GM10248 (cell line): ENCODE data around the gene FJX1.

Experiments used
- CTCF ChIA-PET: fragments of 300-600 bp; sonication (Branson Sonifier 250); formaldehyde crosslinking; extraction: SDS; loops from one replicate; lab custom pipeline; 2021; ENCODE audit warnings: antibody characterized with exemption; lab: Yijun Ruan, JAX
- POLR2A ChIA-PET: fragments of 350-650 bp; sonication (Branson Sonifier 250); formaldehyde crosslinking; extraction: SDS; loops from one replicate; lab custom pipeline; 2020; ENCODE audit warnings: antibody characterized with exemption; lab: Yijun Ruan, JAX
- DNase-seq: peaks from one replicate; pipeline ENCODE4 v3.0.0; 2012; ENCODE audit errors: extremely low spot score
- TF ChIP-seq, protein P1 (sequence below): IDR thresholded peaks from 2 replicates; pipeline ENCODE4 v1.5.1; 2012; ENCODE audit warnings: mild to moderate bottlenecking, low read depth; ENCODE audit errors: extremely low read depth, missing control alignments, control extremely low read depth

FJX1 gene

DNA sequence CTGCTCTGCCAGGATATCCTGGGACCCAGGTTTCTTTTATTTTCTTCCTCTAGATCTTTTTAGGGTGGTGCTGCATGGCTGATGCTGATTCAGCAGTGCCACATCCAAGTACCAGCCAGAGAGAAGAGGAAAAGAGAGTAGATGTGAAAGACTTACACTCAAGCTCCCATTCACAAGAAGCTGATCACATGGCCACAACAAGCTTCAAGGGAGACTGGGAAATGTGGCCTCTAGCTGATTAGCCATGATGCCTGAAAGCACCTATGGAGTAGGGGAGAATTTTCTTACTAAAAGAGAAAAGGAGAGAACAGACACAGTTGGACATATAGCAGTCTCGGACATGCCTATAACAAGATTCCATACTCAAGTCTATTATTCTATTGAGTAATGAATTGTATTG lies 34.4 kb upstream of the FJX1 start:
- POLR2A ChIA-PET: no interaction called here

DNA sequence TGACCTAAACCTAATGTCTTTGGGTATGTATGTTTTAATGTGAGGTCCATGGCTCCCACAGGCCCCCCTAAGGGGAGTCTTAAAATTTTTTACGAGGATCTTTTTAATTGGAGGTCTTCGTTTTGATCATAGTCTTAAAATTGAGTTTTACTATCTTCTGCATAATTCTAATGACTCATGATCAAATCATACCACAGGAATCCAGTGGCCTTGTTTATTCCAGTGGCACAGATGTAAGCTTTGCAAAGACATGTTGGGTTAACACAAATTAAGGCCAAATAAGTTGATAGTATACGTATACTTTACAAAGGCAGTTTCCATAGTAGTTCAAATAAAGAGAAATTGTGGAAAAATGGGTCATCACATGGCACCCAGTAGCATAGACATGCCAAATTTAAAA lies 33.9 kb upstream of the FJX1 start:
- no peak for DNase-seq
- ChIA-PET POLR2A (no interaction called here), CTCF (no interaction called here)
- TF ChIP-seq, protein P1, sequence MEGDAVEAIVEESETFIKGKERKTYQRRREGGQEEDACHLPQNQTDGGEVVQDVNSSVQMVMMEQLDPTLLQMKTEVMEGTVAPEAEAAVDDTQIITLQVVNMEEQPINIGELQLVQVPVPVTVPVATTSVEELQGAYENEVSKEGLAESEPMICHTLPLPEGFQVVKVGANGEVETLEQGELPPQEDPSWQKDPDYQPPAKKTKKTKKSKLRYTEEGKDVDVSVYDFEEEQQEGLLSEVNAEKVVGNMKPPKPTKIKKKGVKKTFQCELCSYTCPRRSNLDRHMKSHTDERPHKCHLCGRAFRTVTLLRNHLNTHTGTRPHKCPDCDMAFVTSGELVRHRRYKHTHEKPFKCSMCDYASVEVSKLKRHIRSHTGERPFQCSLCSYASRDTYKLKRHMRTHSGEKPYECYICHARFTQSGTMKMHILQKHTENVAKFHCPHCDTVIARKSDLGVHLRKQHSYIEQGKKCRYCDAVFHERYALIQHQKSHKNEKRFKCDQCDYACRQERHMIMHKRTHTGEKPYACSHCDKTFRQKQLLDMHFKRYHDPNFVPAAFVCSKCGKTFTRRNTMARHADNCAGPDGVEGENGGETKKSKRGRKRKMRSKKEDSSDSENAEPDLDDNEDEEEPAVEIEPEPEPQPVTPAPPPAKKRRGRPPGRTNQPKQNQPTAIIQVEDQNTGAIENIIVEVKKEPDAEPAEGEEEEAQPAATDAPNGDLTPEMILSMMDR: no peak

More for the DNA sequence above, 34.4 kb upstream of the FJX1 start:
- TF ChIP-seq, protein P1: no peak
- CTCF ChIA-PET: no interaction called here
- DNase-seq: no peak

DNA sequence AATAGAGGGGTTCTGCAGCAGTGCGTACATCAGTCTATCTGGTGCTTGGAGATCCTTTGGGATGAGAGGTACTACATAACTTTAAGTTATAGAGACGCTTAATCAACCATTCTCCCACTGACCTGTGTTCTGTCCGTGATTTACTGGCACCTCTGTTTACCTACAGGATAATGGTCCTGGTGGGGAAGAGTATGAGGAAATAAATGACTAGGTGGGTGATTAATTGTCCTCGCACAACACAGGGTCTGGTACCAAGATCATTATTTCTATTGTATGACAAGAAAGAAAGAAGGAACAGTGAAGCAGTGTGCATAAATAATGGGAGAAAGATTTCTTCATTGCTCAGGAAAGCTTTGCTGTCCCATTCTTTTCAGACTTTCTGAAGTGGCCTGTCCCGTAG lies 32.8 kb upstream of the FJX1 start:
- TF ChIP-seq, protein P1: no peak
- no peak for DNase-seq
- ChIA-PET CTCF (no interaction called here), POLR2A (no interaction called here)

DNA sequence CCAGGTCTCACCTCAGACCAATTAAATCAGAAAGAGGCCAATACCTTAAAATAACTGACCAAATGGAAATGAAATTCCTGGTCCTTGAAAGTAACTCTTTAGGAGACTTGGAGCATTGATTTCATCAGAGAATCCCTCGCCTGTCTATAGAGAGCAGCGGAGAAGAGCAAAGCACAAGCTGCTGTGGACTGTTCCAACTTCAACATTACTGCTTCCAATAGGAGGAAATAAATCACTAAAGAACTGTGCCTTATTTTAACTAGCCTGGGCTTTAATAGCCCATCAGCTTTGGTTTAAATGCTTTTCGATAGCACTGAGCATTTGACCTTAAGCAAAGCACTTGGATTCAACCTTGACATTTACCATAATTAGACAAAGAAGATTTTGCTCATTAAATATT lies 32.0 kb upstream of the FJX1 start:
- DNase-seq: no peak
- POLR2A ChIA-PET: no interaction called here
- TF ChIP-seq, protein P1: no peak
- CTCF ChIA-PET: no interaction called here

DNA sequence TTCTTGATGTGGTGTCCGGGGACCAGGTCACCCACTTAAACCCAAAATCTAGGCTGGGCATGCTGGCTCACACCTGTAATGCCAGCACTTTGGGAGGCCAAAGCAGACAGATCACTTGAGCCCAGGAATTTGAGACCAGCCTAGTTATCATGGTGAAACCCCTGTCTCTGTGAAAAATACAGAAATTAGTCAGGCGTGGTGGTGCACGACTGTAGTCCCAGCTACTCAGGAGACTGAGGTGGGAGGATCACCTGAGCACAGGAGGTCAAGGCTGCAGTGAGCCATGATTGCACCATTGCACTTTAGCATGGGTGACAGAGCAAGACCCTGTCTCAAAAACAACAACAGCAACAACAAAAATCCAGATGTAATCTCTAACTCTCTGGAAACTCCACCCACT lies 30.3 kb upstream of the FJX1 start:
- TF ChIP-seq, protein P1: no peak
- DNase-seq: no peak
- CTCF ChIA-PET: no interaction called here
- POLR2A ChIA-PET: no interaction called here

DNA sequence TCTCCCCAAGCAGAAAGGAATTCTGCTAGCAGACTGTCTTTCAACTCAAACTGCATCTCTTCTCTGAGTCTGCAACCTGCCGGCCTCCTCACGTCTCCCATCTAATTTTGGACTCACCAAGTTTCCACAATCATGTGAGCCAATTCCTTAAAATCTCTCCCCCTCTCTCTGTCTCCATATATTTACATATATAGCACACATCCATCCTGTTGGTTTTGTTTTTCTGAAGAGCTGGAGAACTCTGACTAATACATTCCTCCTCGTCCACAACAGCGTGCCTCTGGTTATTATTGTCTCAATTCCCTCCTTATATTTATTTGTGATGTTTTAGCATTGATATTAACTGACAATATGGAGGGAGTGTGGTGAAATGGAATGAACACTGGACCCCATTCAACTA lies 29.6 kb upstream of the FJX1 start:
- TF ChIP-seq, protein P1: no peak
- DNase-seq: no peak
- ChIA-PET POLR2A (no interaction called here), CTCF (no interaction called here)

DNA sequence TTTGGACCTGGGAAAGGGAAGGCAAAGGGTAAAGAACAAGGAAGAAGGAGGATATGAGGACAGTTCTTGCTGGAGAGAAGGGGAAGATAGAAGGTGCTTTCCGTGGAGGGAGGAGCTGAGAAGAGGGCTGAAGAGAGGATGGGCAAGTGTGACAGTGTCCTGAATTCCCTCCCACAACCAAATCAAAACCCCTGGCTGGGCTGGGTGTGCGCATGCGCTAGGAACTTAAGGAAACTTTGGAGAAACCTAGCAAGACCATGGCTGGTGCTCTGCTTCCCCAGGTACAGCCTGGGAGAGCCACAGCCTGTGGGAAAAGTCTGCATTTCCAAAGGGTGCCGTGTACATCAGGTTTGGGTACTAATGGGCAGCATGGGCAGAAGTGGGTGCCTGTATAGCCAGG lies 29.0 kb upstream of the FJX1 start:
- no peak for DNase-seq
- CTCF ChIA-PET: no interaction called here
- TF ChIP-seq, protein P1: no peak
- POLR2A ChIA-PET: no interaction called here
